NCI-H2196 treated with DMSO at 0.1 percent for 48 hours (cell line): Measurements from ENCODE around the gene NTN5.
"Not testable (repeated sequence)": the region's sequence is repeated elsewhere in the genome, so short reads cannot be mapped to it uniquely, and the experiment has no call there.

Experiments
- DNase-seq: peaks from one replicate; lab custom pipeline; 2025; ENCODE audit not compliant: unreplicated experiment; lab: John Stamatoyannopoulos, UW

NTN5 gene, protein sequence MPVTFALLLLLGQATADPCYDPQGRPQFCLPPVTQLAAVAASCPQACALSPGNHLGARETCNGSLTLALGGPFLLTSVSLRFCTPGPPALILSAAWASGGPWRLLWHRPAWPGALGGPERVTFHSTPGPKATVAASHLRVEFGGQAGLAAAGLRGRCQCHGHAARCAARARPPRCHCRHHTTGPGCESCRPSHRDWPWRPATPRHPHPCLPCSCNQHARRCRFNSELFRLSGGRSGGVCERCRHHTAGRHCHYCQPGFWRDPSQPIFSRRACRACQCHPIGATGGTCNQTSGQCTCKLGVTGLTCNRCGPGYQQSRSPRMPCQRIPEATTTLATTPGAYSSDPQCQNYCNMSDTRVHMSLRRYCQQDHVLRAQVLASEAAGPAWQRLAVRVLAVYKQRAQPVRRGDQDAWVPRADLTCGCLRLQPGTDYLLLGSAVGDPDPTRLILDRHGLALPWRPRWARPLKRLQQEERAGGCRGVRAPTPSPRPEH

DNA sequence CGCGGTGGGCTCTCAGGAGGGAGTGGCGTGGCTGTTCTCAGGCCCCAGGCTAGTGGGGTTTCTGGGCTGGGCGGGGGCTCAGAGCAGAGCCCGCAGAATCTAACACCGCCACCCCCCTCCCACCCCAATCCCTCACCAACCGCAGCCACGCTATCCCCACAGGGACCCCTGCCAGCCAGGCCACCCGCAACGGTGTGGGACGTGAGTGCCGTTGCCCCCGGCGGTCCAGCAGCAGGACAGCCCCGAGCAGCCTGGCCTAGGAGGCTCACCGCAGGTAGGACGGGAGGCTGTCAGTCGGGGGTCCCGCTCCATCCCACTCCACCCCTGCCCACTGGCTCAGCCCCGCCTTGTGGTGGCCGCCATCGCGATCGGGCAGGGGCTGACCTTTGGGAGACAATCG is at the start of gene NTN5:
Gene NTN5 (minus strand): TSS at position 24 of the 400 bp plus-strand sequence. CDS start 2,031 bp downstream, outside the sequence.
- no peak for DNase-seq

DNA sequence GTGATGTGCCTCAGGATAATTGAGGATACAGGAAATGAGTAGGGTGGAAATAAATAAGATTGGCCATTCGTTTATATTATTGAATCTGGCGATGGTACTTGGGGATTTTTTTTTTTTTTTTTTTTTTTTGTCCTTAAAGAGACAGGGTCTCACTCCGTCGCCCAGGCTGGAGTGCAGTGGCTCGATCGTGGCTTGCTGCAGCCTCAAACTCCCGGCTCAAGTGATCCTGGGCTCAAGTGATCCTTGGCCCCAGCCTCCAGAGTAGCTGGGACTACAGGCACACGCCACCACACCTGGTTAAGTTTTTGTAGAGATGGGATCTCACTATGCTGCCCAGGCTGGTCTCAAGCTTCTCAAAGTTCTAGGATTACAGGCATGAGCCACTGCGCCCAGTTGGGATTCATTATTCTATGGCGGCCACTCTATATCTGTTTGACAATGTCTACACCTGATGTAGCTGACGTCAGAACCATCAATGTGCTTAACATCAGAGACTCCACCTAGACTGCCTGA is 49.4 kb upstream of the NTN5 start:
- DNase-seq: no peak

DNA sequence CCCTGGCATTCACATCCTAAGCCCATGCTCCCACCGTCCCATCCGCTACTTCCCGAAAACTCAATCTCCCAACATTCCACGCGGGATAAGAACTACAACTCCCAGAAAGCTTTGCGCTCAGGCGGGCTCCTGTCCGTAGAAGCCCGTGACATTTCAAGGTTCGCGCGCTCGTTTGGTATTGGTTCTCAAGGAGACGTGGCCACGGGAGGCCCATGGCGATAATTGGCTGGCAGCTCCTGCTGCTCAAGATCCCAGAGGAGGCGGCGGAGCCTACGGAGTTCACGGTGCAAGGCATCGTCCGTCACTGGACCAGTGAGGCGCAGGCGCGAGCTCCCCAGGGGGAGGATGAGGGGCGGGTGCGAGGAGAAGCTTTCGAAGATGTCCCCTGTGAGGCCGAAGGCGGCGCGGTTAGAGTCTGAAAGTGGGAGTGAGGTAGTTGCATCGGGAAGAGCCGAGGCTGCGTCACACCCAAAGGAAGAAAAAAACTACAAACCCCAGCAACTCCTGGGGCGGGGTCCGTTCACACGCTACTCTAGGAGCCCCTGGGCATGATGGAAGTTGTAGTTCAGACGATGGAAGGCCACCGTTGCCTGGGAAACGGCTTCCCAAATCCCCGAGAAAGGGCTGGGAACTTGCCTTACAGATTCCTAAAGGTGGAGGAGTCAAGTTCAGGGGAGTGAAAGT is 47.9 kb upstream of the NTN5 start:
- DNase-seq: peak; percentile 97

DNA sequence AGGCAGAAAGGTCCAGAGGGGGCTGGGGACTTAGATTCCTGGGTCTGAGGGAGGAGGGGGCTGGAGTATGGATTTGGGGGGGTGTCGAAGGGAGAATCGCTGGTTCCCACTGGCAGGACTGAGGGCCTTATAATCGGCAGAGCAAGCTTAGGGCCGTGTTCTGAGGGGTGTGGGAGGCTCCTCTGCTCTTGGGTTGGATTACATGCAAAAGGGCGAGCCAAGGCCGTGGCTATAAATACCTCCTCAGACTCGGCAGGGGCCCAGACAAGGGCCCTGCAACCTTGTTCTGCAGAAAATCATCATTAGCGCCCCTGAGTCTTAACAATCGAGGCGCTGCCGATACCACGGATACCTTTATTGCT is 47.4 kb upstream of the NTN5 start:
- no peak for DNase-seq

DNA sequence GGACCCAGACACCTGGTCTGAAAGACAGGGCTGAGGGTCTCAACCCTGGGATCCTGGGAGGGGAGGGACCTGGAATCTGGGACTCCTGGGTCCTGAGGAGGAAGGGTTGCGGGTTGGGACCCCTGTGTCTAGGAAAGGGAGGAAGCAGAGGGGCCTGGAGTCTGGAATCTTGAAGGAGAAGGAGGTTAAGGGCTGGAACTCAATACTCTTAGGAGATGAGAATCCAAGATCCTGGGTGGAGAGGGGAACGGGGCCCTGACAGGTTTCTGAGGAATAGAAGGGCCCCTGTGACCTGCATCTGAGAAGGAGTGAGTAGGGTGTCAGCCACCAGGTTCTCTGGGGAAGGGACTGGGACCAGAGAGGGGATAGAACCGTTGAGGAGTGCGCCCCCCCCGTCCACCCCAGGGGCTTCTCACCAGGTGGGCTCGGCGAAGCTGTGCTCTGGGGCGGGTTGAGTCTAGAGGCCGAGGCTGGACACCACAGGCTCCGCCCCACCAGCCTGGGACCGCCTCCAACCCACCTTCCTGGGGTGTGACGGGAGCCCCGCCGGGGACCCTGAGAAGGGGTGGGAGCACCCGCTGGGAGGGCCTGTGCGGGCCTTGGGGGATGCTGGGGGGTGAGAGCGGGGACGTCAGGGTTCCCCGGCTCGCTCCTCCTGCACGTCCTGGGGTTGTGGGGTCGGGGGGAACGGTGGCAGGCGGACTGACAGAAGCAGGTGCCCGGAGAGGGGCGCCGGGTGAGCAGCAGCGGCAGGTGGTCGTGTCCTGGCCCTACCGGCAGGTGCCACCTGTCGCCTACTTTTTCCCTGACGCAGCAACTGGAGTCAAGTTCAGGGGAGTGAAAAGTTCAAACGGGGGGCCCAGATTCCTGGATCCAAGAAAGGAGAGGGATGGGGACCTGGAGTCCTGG is 46.7 kb upstream of the NTN5 start, which contains the start of gene MAMSTR:
Gene MAMSTR (minus strand): TSS at position 463 of the 909 bp plus-strand sequence. CDS start 694 bp downstream, outside the sequence.
- no peak for DNase-seq

DNA sequence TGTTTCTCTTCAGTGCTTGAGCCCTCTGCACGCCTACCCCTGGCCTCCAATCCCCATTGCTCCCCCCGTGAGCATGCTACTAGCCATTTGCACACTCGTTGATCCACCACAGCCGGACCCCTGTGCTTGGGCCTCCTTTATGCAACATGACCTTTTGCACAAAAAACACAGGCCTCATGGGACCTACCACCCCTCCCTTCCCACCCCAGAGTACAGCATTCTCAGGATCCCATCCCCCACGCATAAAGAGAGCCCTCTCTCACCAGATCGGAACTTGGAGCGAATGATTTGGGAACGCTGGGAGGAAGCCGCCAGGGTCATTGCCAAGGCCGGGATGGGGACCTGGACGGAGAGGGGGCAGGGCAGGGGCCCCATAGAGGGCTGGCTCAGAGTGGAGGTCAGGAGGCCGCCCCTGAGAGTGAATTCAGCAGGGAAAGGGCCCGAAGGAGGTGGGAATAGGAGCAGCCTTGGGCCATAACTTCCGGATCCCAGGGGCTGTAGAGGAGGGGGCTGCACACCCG is 46.0 kb upstream of the NTN5 start:
- no peak for DNase-seq

DNA sequence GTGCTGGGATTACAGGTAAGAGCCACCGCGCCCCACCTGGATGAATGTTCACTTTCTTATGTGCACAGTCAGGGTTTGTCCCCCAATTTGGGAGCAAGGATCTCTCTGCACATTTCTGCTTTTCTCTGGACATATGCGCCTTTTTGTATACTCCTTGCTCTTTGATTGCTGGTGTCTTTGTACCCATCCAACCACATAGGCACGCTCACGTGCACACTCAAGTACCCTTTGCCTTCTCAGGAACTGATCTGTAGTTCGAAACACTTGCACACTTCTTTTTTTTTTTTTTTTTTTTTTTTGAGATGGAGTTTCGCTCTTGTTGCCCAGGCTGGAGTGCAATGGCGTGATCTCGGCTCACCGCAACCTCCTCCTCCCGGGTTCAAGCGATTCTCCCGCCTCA is 45.3 kb upstream of the NTN5 start:
- DNase-seq: not testable (repeated sequence)

DNA sequence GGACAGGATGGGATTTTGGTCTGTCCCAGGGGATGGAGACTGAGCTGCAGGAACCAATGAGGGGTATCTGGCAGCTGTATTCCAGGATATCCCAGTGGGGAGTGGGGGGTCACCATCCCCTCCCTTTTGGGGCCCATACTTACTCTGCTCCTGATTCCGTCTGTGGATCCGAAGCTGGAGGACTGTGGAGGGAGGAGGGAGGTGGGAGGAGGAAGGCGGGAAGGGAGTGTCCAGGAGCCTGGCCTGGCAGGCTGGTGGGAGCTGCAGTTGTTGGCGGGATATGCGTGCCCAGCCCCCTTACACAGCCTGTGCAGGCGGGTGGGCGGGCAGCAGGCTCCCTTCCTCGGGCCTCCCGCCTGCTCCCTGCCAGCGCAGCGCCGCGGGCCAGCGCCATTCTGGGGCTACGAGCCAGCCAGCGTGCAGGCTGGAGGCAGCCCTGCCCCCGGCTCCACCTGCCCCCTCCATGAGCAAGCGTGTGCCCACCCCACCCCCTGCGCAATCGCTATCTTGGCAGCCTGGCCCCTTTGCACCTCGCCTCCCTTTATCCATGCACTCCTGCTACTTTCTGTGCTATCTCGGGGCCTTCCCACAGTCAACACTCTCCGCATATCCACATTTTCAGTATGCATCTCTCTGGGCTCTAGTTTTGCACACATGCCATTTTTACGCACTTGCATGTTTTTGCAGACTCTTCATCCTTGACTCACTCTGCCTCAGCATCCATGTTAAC is 43.9 kb upstream of the NTN5 start:
- DNase-seq: no peak

DNA sequence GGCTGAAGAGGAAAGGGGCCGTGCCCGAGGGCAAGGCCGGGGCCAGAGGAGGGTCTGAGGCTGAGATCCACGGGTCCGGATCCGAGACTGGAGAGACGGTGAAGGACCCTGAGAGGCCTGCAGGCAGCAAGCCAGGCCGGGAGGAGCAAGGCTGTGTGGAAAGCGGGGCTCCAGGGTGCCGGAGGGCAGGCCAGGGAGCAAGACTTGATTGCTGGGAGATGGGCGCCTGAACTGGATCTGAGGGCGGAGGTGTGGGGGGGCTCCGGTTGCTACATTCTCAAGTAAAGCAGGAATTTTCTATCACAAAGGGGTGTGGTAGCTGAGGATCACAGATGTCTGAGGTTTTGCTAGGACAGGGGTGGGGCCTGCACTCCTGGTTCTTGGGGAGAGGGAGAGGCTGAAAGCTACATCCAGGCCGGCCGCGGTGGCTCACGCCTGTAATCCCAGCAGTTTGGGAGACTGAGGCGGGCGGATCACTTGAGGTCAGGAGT is 42.9 kb upstream of the NTN5 start:
- no peak for DNase-seq

DNA sequence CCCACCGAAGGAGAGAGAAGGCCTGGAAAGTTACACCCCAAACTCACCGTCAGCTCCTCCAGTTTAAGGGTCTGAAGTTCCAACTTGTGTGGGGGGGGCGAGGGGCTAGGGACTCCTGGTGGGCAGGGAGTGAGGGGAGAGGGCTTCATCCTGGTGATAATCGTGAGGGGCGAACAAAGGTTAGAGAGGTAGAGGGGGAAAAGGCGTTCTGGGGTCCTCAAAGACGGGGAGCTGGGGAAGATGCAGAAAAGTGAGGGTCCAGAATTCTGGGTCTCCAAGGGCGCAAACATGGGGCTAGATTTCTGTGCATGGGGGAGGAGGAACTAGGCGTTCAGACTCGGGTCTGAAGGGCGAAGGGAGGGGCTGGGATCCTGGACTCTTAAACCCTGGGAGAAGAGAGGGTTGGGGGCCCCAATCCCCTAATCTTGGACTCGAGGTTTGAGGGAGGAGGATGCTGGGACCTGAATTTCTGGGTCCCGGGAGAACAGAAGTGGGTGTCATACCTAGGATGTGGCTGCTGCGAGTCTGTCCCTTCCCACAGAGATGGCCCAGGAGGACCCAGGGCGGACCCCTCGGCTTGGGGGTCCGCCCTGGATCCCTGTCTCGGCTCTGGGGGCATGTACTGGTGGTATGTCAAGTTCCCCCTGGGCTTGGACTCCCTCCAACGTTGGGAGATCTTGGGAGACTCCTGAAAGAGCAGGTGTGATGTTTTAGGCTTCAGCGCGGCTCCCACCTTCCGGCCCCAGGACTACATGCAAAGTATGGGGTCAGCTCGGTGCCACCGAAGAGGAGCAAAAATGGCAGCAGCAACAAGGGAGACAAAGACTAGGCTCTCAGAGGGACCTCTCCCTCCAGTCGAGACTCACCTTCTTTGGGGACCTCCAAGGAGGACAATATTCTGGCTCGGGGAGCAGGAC is 42.2 kb upstream of the NTN5 start:
- DNase-seq: no peak

DNA sequence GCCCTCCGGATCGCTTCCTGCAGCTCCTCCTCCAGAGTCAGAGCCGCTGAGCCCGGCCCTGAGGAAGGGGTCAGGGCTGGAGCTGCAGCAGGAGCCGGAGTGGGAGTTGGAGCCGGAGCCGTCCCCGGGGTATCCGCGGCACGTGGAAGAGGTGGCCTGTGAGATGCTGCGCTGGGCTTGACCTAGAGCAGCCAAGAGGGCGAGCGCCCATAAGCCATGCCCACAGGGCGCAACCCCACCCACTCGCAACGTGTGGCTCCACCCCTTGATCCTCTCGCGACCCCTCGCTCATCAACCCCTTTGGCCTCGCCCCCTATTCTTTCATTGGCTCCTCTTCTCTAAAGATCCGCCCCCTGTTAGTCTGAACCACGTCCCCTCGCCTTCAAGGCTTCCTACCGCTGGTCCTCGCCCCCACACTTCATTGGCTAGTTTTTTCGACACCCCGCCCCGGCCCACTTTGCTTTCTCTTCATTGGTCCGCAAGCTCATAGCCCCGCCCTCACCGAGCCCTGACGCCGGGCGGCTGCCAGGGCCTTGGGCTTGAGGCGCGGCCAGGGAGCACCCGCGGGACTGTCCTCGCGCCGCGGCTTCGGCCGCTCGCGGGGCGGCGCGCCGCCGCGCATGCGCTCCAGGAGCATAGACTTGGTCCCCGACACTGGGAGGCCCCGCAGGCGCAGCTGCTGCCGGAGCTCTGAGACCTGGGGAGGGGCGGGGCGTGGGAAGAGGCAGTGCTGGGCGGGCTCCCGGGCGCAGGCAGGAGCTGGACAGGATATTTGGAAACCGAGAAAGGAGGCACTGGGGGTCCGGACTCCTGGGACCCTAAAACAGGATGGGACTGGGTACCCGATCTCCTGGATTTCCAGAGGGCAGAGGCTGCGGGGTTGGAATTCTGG is 41.3 kb upstream of the NTN5 start:
- DNase-seq: peak; percentile 99

DNA sequence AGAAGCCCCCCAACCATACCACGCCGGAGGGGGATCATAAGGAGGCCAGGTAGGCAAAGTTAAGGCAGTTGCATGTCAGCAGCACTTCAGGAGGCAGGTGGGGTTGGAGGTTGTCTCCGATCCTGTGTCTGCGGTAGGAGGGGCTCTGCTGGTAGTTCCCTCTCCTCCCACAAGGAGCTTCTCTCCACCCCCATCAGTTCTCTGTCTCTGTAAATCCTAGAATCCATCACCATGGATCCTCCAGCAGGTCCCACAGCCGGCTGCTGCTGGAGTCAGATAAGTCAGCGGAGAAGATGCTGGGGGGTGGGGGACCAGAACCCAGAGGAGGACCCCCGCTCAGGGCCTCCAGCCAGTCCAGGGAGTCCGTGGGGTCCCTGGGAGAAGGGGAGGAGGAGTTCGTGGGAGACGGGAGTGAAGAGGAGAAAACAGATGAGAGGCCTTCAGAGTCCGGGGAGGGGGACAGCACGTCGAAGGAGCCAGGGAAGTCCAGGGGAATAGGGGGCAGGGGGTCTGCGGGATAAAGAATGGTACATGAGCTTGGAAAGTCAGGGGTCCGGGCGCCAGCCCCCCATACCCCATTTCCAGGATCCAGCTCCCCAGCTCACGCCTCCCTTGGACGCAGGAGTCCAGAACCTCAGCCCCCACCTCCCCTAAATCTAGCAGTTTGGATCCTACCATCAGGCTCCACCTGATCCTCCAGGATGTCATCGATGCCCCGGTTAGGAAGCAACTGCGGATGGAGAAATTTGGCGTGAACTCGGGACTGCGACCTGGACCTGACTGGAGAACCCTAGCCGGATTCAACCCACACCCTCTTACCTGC is 40.4 kb upstream of the NTN5 start:
- no peak for DNase-seq

DNA sequence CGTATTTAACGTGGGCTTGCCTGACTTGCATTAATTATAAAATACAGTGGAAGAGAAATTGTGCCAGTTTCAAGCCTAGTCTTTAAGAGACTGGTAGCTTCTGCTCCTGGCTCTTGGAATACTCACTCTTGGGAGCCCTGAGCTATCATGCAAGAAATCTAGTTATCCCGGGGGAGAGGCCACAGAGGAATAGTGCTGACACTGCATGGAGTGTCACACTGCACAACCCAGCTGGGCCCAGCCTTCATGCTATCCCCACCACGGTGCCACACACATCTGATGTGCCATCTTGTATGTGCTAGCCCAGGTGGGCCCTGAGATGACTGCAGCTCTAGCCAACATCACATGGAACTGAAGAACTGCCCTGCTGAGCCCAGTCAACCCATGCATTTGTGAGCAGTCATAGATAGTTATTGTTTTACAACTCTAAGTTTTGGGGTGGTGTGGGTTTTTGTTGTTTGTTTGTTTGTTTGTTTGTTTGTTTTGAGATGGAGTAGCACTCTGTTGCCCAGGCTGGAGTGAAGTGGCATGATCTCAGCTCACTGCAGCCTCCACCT is 38.4 kb upstream of the NTN5 start:
- no peak for DNase-seq

DNA sequence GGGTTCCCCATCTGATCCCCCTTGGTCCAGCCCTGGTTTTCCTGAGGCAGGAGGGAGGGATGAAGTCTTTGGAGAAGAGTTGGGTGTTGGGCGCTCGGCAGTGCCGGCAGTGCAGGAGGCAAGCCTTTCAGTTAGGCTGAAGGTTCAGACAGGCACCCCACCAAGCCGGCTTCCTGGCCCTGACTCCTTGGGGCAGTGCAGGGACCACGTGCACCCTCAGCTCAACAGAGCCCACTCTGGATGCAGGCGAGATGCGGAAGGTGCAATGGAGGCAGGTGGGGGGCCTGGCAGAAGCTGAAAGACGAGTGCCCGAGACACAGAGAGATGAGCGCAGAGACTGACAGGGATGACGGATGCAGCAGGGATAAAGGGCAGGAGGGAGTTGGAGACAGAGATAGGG is 35.7 kb upstream of the NTN5 start:
- DNase-seq: no peak

DNA sequence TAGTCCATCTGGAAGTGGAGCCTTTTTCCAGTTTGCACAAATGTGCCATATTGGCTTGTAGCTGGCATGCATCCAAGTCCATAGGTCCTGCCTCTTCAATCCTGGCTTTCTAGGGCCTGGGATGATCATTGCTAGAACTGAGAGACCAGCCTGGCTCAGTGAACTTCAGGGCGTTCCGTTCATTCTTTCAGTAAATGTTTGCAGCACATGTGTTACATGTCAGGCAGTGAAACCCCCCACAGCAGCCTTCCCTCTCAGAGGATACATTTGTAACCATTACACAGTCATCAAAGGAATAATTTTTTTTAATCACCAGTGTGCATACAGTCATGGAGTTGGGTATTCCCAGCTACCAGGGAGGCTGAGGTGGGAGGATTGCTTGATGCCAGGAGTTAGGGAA is 32.6 kb upstream of the NTN5 start:
- DNase-seq: no peak

DNA sequence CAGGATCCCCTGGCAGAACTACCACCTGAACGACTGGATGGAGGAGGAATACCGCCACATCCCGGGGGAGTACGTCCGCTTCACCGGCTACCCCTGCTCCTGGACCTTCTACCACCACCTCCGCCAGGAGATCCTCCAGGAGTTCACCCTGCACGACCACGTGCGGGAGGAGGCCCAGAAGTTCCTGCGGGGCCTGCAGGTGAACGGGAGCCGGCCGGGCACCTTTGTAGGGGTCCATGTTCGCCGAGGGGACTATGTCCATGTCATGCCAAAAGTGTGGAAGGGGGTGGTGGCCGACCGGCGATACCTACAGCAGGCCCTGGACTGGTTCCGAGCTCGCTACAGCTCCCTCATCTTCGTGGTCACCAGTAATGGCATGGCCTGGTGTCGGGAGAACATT is 30.5 kb upstream of the NTN5 start:
- DNase-seq: no peak

DNA sequence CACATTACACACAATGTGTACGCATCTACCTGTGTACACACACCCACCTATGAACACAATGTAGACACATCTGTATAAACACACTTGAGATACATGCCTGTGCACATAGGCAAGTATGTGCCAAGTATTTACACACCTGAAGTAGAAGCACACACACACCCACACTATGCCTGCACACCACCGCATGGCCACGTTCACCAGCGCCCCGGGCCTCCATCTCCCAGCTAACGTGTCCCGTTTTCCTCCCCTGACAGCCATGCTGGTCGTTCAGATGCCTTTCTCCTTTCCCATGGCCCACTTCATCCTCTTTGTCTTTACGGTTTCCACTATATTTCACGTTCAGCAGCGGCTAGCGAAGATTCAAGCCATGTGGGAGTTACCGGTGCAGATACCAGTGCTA is 29.9 kb upstream of the NTN5 start:
- no peak for DNase-seq
